ENCODE measurements around the gene GTF2F2.

Gene GTF2F2

GRCh38 chr13:45301263-45301662, 181.0 kb downstream of the GTF2F2 start:
- DNase-seq (ENCODE audit: low read depth in 3 of 3) = no peak

- no peak for DNase-seq (ENCODE audit: low read depth in 3 of 3)
These were observed 182.2 kb downstream of the GTF2F2 start for GRCh38 chr13:45302507-45302906.

GRCh38 chr13:45303026-45303425, 182.7 kb downstream of the GTF2F2 start:
- DNase-seq (ENCODE audit: low read depth in 3 of 3) = no peak

- no peak for DNase-seq (ENCODE audit: low read depth in 3 of 3)
These were observed 183.6 kb downstream of the GTF2F2 start for GRCh38 chr13:45303866-45304265.

GRCh38 chr13:45305079-45305478, 184.8 kb downstream of the GTF2F2 start:
- no peak for DNase-seq (ENCODE audit: low read depth in 3 of 3)

- no peak for DNase-seq (ENCODE audit: low read depth in 3 of 3)
These were observed 186.7 kb downstream of the GTF2F2 start for GRCh38 chr13:45306966-45307365.

- DNase-seq (ENCODE audit: low read depth in 3 of 3) = no peak
These were observed 190.2 kb downstream of the GTF2F2 start for GRCh38 chr13:45310341-45311131.

- DNase-seq (ENCODE audit: low read depth in 3 of 3) = no peak
These were observed 194.5 kb downstream of the GTF2F2 start for GRCh38 chr13:45314822-45315221.

GRCh38 chr13:45315520-45316167, 195.3 kb downstream of the GTF2F2 start:
- no peak for DNase-seq (ENCODE audit: low read depth in 3 of 3)

- no peak for DNase-seq (ENCODE audit: low read depth in 3 of 3)
These were observed 196.0 kb downstream of the GTF2F2 start for GRCh38 chr13:45316338-45316737.

- DNase-seq (ENCODE audit: low read depth in 3 of 3) = no peak
These were observed 196.7 kb downstream of the GTF2F2 start for GRCh38 chr13:45316996-45317395.

GRCh38 chr13:45320876-45321629, 200.7 kb downstream of the GTF2F2 start:
- DNase-seq (ENCODE audit: low read depth in 3 of 3) = no peak

GRCh38 chr13:45325806-45326205, 205.5 kb downstream of the GTF2F2 start:
- no peak for DNase-seq (ENCODE audit: low read depth in 3 of 3)

GRCh38 chr13:45327253-45327955, 207.1 kb downstream of the GTF2F2 start:
- DNase-seq (ENCODE audit: low read depth in 3 of 3) = no peak

- DNase-seq (ENCODE audit: low read depth in 3 of 3) = no peak
These were observed 208.4 kb downstream of the GTF2F2 start for GRCh38 chr13:45328661-45329111.

GRCh38 chr13:45331123-45331619, 210.9 kb downstream of the GTF2F2 start:
- DNase-seq (ENCODE audit: low read depth in 3 of 3) = no peak

GRCh38 chr13:45331692-45332035, 211.4 kb downstream of the GTF2F2 start:
- DNase-seq (ENCODE audit: low read depth in 3 of 3) = no peak

- DNase-seq (ENCODE audit: low read depth in 3 of 3) = no peak
These were observed 211.9 kb downstream of the GTF2F2 start for GRCh38 chr13:45332036-45332830.

- DNase-seq (ENCODE audit: low read depth in 3 of 3) = no peak
These were observed 212.5 kb downstream of the GTF2F2 start for GRCh38 chr13:45332831-45333219.

- no peak for DNase-seq (ENCODE audit: low read depth in 3 of 3)
These were observed 213.1 kb downstream of the GTF2F2 start for GRCh38 chr13:45333251-45333976.

Measured in stimulated activated CD4-positive, alpha-beta T cell treated with anti-CD3 and anti-CD28 coated beads, TNF-alpha, amount 100 ng/mL, for 4 hours (primary cell).